Activated CD4-positive, CD25-positive, alpha-beta regulatory T cell (primary cell): ENCODE results near the gene GFY.
A peak's percentile ranks its signal among the peaks of the same experiment; 100 is the strongest.
"Not testable (repeated sequence)": the region's sequence is repeated elsewhere in the genome, so short reads cannot be mapped to it uniquely, and the experiment has no call there.

Experiments
- DNase-seq, 4 experiments: peaks; one replicate each; lab custom pipeline; 2025; lab: John Stamatoyannopoulos, UW

Gene GFY

DNA sequence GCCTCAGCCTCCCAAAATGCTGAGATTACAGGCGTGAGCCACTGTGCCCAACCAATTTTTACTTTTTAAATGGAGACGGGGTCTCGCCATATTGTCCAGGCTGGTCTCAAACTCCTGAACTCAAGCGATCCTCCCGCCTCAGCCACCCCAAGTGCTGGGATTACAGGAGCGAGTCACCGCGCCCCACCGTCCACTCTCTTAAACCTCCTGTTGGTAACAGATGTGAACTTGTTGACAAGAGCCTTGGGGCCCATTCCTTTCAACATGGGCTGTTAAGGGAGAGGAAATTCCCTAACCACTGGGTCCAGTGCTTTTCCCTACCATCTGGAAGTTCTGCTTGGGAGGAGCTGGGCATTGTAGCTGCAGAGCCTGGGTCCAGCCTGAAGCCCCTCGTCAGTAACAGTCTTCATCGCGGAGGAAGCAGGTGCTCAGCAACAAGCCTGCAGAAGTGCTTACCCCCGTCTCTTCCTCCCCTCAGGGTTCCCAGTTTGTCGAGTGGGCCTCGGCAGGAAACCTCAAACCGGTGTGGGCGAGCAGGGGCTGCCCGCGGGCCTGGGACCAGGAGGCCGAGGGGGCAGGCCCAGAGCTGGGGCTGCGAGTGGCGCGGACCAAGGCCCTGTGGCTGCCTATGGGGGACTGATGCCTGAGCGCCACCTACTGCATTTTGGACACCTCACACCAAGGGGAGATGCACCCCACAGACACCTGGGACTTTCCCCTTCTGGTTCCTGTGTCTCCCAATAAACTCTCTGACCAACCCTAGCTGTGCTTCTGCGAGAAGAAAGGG is 44.8 kb downstream of the GFY start:
- peak; percentile 37 to 50 (median 46) for DNase-seq

DNA sequence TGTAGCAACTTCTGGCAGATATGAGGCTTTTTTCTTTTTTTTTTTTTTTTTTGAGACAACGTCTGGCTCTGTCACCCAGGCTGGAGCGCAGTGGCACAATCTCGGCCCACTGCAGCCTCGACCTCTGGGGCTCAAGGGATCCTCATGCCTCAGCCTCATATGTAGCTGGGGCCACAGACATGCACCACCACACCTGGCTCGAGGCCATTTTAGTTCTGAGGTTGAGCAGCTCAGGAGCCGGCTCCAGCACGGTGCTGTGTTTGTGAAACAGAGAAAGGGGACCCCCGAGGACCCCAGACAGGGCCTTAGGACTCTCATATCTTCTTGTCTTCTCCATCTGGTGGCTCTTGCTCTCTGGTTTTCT is 45.4 kb downstream of the GFY start:
- DNase-seq: no peak

DNA sequence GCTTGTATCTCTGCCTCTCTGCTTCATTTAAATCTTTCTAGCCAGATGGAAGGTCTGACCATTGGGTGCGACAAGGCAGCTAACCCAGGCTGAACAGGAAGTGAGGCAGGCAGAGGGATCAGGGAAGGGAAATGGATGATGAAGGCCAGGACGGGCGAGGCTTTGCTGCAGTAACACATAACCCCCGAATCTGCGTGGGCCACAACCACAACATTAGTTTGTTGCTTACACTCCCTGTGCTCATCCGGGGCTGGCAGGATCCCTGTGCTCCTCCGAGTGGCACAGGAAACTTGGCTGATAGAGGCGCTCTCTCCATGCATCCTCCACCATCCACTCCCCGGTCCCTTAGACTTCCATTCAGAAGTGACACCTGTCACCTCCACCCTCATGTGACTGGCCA is 47.7 kb downstream of the GFY start:
- no peak for DNase-seq

DNA sequence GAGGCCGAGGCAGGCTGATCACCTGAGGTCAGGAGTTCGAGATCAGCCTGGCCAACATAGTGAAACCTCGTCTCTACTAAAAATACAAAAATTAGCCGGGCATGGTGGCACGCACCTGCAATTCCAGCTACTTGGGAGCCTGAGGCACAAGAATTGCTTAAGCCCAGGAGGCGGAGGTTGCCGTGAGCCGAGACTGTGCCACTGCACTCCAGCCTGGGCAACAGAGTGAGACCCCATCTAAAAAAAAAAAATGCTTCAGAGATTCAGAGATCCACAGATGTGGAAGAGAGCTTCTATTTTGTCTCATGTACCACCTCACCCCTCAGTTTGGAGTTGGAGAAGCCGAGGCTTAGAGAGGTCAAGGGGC is 48.3 kb downstream of the GFY start:
- not testable (repeated sequence) for DNase-seq

DNA sequence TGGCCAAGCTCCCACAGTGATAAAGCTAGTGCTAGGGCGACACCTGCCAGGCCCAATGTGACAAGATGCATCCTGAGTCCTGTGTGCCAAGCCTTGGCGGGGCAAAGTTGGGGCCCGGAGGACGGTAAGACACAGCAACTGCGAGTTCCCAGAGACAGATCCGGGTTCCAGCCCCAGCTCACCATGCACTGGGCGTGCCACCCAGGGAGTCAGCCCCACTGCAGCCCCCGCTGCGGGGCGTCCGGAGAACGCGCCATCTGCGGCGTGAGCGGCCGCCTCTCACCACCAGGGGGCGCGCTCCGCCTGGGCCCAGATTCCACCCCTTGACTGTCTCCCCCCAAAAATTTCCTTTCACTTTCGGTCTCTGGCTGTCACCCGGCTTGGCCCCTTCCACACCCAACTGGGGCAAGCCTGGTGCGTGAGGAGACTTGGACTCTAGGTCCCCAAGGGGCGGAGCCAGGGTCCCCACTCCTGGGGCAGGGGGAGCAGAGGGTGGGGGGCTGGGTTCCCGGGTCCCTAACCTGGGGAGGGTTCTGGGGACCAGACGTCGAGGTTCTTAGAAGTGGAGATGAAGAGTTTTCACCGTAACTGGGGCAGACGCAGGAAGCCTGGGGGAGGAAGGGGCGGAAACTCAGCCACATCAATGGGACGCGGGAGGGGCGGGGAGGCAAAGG is 48.8 kb downstream of the GFY start, which contains the start of gene FLT3LG:
Gene FLT3LG, plus strand, starts transcription at position 348 of the 674 bp plus-strand sequence. CDS start 425 bp downstream, outside the sequence.
- DNase-seq: peak; percentile 84 to 93 (median 90)

DNA sequence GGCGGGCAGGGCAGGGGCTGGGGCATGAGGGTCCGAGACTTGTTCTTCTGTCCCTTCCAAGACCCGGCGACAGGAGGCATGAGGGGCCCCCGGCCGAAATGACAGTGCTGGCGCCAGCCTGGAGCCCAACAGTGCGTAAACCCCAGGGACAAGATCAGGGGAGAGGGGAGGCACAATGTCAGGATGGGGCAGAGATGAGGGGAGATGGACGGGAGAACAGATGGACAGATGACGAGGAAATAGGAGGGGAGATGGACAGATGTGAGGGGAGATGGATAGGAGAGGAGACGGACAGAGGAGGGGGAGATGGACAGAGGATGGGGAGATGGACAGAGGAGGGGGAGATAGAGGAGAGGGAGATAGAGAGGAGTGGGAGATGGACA is 49.3 kb downstream of the GFY start:
- no peak for DNase-seq

DNA sequence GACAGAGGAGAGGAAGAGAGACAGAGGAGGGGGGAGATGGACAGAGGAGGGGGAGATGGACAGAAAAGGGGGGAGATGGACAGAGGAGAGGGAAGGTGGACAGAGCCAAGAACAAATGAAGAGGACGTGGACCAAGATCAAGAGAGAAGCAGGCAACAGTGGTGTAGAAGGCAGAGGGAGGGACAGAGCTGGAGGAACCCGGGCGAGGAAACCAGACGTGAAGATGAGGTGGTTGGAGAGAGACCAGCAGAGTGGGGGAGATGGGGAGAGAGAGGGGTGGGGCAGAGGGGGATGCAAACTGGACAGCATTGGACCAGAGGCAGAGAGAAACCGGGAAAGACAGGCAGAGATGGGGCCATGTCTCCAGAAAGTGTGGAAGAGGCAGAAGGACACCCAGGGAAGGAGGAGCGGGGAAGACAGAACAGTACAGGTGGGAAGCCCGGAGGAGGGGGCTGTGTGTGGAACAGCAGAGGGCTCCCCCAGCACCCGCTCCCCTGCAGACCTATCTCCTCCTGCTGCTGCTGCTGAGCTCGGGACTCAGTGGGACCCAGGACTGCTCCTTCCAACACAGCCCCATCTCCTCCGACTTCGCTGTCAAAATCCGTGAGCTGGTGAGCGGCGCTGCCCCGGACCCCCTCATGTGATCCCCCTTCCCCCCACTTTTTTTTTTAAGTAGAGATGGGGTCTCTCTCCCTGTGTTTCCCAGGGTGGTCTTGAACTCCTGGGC is 50.2 kb downstream of the GFY start:
- no peak for DNase-seq

- DNase-seq: peak; percentile 45 to 56 (median 46)
Measured at GRCh38 chr19:49475995-49476880, 51.0 kb downstream of the GFY start.
